Glutamatergic neuron (in vitro differentiated cells): Measurements from ENCODE around the gene CXorf49. TPM values are rescaled to one million over a fixed set of nuclear protein-coding genes. Genes with fewer than 3 reads are reported as not detected.

Source experiments
- DNase-seq: peaks from one replicate; pipeline ENCODE4 v3.0.0; 2022
- H3K27ac Mint-ChIP-seq: one replicate; pipeline ENCODE4 v1.8.0; 2020; ENCODE audit warnings: mild to moderate bottlenecking, mixed read lengths, inconsistent platforms; ENCODE audit not compliant: unreplicated experiment
- H3K27me3 Mint-ChIP-seq: one replicate; pipeline ENCODE4 v1.8.0; 2020; ENCODE audit warnings: mild to moderate bottlenecking, moderate library complexity, mixed read lengths, inconsistent platforms; ENCODE audit not compliant: unreplicated experiment
- H3K36me3 Mint-ChIP-seq: one replicate; pipeline ENCODE4 v1.8.0; 2020; ENCODE audit warnings: mild to moderate bottlenecking, mixed read lengths, inconsistent platforms; ENCODE audit not compliant: unreplicated experiment
- H3K4me1 Mint-ChIP-seq: one replicate; pipeline ENCODE4 v1.8.0; 2020; ENCODE audit warnings: mild to moderate bottlenecking, low read depth, mixed read lengths, inconsistent platforms; ENCODE audit not compliant: unreplicated experiment
- H3K4me3 Mint-ChIP-seq: one replicate; pipeline ENCODE4 v1.8.0; 2020; ENCODE audit warnings: mild to moderate bottlenecking, mixed read lengths, inconsistent platforms; ENCODE audit not compliant: unreplicated experiment
- H3K9me3 Mint-ChIP-seq: one replicate; pipeline ENCODE4 v1.8.0; 2020; ENCODE audit warnings: mild to moderate bottlenecking, moderate library complexity, mixed read lengths, inconsistent platforms; ENCODE audit not compliant: unreplicated experiment
- CTCF ChIP-seq: fragments of 200-600 bp; sonication (generic); IDR thresholded peaks from one replicate; pipeline ENCODE4 v1.5.0; 2021; ENCODE audit not compliant: partially characterized antibody, unreplicated experiment
- total RNA-seq: library from RNA; stranded (reverse); fragmentation: NEBNext Ultra II Directional; extraction: Animal tissue kit (Norgen Biotek cat#: 25700); gene quantifications from one replicate; pipeline ENCODE4 v1.2.1, GENCODE V29; 2021; ENCODE audit not compliant: unreplicated experiment

The CXorf49 gene
- total RNA-seq, 1 donor from 2014 or later, result not detected

- no peak within 1 kb of the TSS for H3K27ac Mint-ChIP-seq
- no peak within 1 kb of the TSS for H3K4me3 Mint-ChIP-seq
- no peaks in the 10 kb centered on the region for H3K9me3 Mint-ChIP-seq
- H3K27me3 Mint-ChIP-seq, result no peaks in the 10 kb centered on the region
- TF ChIP-seq CTCF, result no peak
- no peak for DNase-seq
- peaks cover 4% of the 10 kb centered on the region for H3K4me1 Mint-ChIP-seq
- H3K36me3 Mint-ChIP-seq, result no peaks in the 10 kb centered on the region
Measured at GRCh38 chrX:71667328-71668247, 50.5 kb downstream of the CXorf49 start, which contains the start of gene LOC101059915. Gene LOC101059915, plus strand, starts transcription at chrX:71667546.

DNA sequence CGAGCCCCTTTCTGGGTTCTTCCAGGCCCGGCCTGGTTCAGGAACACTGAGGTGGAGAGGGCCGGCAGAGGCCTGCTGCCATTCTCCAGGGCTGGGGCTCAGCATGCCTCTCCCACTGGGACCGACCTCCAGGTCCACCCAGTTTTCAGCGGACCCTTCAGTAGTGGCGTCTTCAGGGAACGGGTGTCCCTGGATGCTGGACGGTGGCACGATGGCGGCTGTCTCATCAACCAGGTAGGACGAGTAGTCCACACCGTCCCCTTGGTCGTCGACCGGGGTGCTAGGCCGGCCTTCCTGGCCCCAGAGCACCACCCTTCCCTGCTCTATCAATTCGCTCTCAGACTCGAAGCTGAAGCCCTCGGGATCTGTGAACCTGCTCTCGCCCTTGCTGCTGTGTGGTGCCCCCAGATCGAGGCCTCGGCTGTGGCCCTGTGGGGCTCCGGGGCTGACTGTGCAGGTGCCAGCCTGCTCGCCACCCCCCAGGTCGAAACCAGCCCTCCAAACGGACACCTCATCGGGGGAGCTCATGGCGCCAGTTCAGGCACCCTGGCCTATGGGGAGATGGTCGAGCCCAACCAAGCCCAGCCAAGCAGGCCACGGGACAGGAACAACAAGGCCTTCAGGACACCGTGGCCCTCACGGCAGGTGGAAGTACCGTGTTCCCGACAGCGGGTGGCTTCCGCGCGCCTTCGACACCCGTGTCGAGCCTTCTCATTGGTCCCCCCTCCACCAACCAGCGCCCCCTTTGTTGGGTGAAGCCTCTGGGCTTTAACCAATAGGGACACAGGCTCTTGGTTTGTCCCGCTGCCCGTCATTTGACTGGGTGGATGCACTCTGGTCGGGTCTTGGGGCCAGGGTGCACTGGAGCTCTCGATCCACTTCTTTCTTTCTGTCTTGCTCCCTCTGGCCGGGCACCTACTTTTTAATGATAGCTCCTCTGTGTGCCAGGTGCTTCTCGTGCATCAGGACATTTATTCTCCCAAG lies 51.6 kb downstream of the CXorf49 start:
- Mint-ChIP-seq H3K9me3 (no peaks in the 10 kb centered on the region), H3K4me3 (no peak overlapping the region), H3K27ac (no peak overlapping the region), H3K4me1 (no peaks in the 10 kb centered on the region), H3K36me3 (no peaks in the 10 kb centered on the region), H3K27me3 (no peaks in the 10 kb centered on the region)
- TF ChIP-seq CTCF, result no peak
- no peak for DNase-seq

- Mint-ChIP-seq H3K4me1 (no peaks in the 10 kb centered on the region), H3K36me3 (no peaks in the 10 kb centered on the region), H3K9me3 (no peaks in the 10 kb centered on the region), H3K4me3 (no peak overlapping the region), H3K27me3 (no peaks in the 10 kb centered on the region), H3K27ac (no peak overlapping the region)
- no peak for DNase-seq
- TF ChIP-seq CTCF, result no peak
Measured at GRCh38 chrX:71665747-71666146, 52.3 kb downstream of the CXorf49 start.

DNA sequence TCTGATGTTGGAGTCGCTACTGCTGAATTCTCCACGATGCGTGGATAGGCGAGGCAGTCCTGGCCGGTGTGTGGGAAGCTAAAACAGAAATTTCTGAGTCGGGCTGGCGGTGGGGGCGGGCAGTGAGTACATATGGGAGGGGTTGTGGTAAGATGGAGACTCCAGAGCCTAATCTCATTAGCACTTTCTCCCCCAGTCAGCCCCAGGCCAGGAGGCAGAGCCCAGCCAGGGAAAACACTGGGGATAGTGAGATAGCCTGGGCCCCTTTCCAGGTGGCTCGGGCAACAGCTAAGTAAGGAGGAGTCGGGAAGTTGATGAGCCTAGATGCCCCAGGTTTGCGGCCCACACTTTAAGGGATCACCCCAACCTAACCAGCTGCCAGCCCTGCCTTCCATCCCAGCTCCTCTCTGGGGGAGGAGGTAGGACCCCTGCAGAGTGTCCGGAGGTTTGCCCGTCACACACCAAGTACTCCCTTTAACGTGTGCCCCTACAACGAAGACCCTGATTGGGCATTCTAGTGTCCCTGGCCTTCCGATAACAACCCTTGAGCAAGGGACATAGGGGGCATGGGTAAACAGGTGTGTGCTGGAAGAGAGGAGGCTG lies 53.1 kb downstream of the CXorf49 start:
- Mint-ChIP-seq H3K27ac (no peak overlapping the region), H3K9me3 (no peaks in the 10 kb centered on the region), H3K27me3 (no peaks in the 10 kb centered on the region), H3K36me3 (no peaks in the 10 kb centered on the region), H3K4me1 (no peaks in the 10 kb centered on the region), H3K4me3 (no peak overlapping the region)
- no peak for TF ChIP-seq CTCF
- DNase-seq, result no peak

Other genes starting within 250 kb of the CXorf49 start
- gene OGT, start 185.2 kb downstream of the CXorf49 start, total RNA-seq, result 185 TPM
- gene GCNA, start 139.8 kb downstream of the CXorf49 start, total RNA-seq, result 2.5 TPM
- not detected for gene CXCR3, start 99.8 kb downstream of the CXorf49 start, total RNA-seq
- gene CXorf49B, start 45.1 kb upstream of the CXorf49 start, total RNA-seq, result not detected
- gene NHSL2, start 192.6 kb upstream of the CXorf49 start, total RNA-seq, result 7.3 TPM